HEK293 (cell line): Measurements from ENCODE around the gene KLHL20.

Experiments
- HOXC10 ChIP-seq: sonication (generic); formaldehyde crosslinking; IDR thresholded peaks from 2 replicates; pipeline ENCODE4 v1.8.1; 2023; ENCODE audit warnings: mild to moderate bottlenecking, missing genetic modification reagents
- KLF7 ChIP-seq: fragments of 450-650 bp; formaldehyde crosslinking; IDR thresholded peaks from 2 replicates; pipeline ENCODE4 v1.5.1; 2016; ENCODE audit warnings: missing biosample characterization, missing genetic modification characterization, borderline replicate concordance
- KLF8 ChIP-seq: fragments of 450-650 bp; formaldehyde crosslinking; IDR thresholded peaks from 2 replicates; pipeline ENCODE4 v1.5.1; 2016; ENCODE audit warnings: missing biosample characterization, missing genetic modification characterization
- OVOL3 ChIP-seq: fragments of 450-650 bp; formaldehyde crosslinking; IDR thresholded peaks from 2 replicates; pipeline ENCODE4 v1.5.1; 2016; ENCODE audit warnings: missing biosample characterization, missing genetic modification characterization
- REST ChIP-seq: fragments of 450-650 bp; formaldehyde crosslinking; IDR thresholded peaks from 2 replicates; pipeline ENCODE4 v1.5.1; 2016; ENCODE audit warnings: missing biosample characterization, missing genetic modification characterization
- SP7 ChIP-seq: fragments of 450-650 bp; formaldehyde crosslinking; IDR thresholded peaks from 2 replicates; pipeline ENCODE4 v1.5.1; 2016; ENCODE audit warnings: missing biosample characterization, missing genetic modification characterization
- ZBTB44 ChIP-seq: fragments of 450-650 bp; IDR thresholded peaks from 2 replicates; pipeline ENCODE4 v1.5.1; 2018; ENCODE audit warnings: missing biosample characterization, mild to moderate bottlenecking, missing genetic modification characterization
- ZFP41 ChIP-seq: fragments of 450-650 bp; formaldehyde crosslinking; IDR thresholded peaks from 2 replicates; pipeline ENCODE4 v1.5.1; 2016; ENCODE audit warnings: missing biosample characterization, missing genetic modification characterization, borderline replicate concordance
- ZNF138 ChIP-seq: fragments of 450-650 bp; formaldehyde crosslinking; IDR thresholded peaks from 2 replicates; pipeline ENCODE4 v1.5.1; 2016; ENCODE audit warnings: missing biosample characterization, missing genetic modification characterization, borderline replicate concordance
- ZNF146 ChIP-seq: fragments of 450-650 bp; formaldehyde crosslinking; IDR thresholded peaks from 2 replicates; pipeline ENCODE4 v1.5.1; 2016; ENCODE audit warnings: missing biosample characterization, missing genetic modification characterization
- ZNF155 ChIP-seq: fragments of 450-650 bp; formaldehyde crosslinking; IDR thresholded peaks from 2 replicates; pipeline ENCODE4 v1.5.1; 2016; ENCODE audit warnings: missing biosample characterization, missing genetic modification characterization
- ZNF202 ChIP-seq: fragments of 450-650 bp; formaldehyde crosslinking; IDR thresholded peaks from 2 replicates; pipeline ENCODE4 v1.5.1; 2016; ENCODE audit warnings: missing biosample characterization, missing genetic modification characterization, borderline replicate concordance
- ZNF26 ChIP-seq: fragments of 450-650 bp; formaldehyde crosslinking; IDR thresholded peaks from 2 replicates; pipeline ENCODE4 v1.5.1; 2016; ENCODE audit warnings: missing biosample characterization, missing genetic modification characterization
- ZNF350 ChIP-seq: fragments of 450-650 bp; formaldehyde crosslinking; IDR thresholded peaks from 2 replicates; pipeline ENCODE4 v1.5.0; 2017; ENCODE audit warnings: missing biosample characterization, mild to moderate bottlenecking, missing genetic modification characterization
- ZNF404 ChIP-seq: fragments of 450-650 bp; formaldehyde crosslinking; IDR thresholded peaks from 2 replicates; pipeline ENCODE4 v1.5.1; 2017; ENCODE audit warnings: missing biosample characterization, missing genetic modification characterization
- ZNF488 ChIP-seq: fragments of 450-650 bp; formaldehyde crosslinking; IDR thresholded peaks from 2 replicates; pipeline ENCODE4 v1.5.1; 2016; ENCODE audit warnings: missing biosample characterization, missing genetic modification characterization
- ZNF518A ChIP-seq: fragments of 450-650 bp; formaldehyde crosslinking; conservative IDR thresholded peaks from 2 replicates; pipeline ENCODE4 v1.5.1; 2016; ENCODE audit warnings: low read depth, missing biosample characterization, missing genetic modification characterization
- ZNF521 ChIP-seq: fragments of 450-650 bp; formaldehyde crosslinking; IDR thresholded peaks from 2 replicates; pipeline ENCODE4 v1.5.1; 2017; ENCODE audit warnings: missing biosample characterization, mild to moderate bottlenecking, missing genetic modification characterization
- ZNF660 ChIP-seq: fragments of 450-650 bp; IDR thresholded peaks from 2 replicates; pipeline ENCODE4 v1.5.1; 2018; ENCODE audit warnings: missing biosample characterization, mild to moderate bottlenecking, missing genetic modification characterization
- ZNF792 ChIP-seq: fragments of 450-650 bp; formaldehyde crosslinking; IDR thresholded peaks from 2 replicates; pipeline ENCODE4 v1.5.1; 2016; ENCODE audit warnings: missing biosample characterization, missing genetic modification characterization
- ZSCAN23 ChIP-seq: fragments of 450-650 bp; formaldehyde crosslinking; IDR thresholded peaks from 2 replicates; pipeline ENCODE4 v1.5.1; 2016; ENCODE audit warnings: missing biosample characterization, missing genetic modification characterization
- TF ChIP-seq, protein P1 (sequence below): fragments of 450-650 bp; formaldehyde crosslinking; IDR thresholded peaks from 2 replicates; pipeline ENCODE4 v1.5.1; 2016; ENCODE audit warnings: missing biosample characterization, missing genetic modification characterization
- TF ChIP-seq, protein P2 (sequence below): fragments of 450-650 bp; formaldehyde crosslinking; IDR thresholded peaks from 2 replicates; pipeline ENCODE4 v1.5.1; 2016; ENCODE audit warnings: missing biosample characterization, missing genetic modification characterization

The KLHL20 gene

GRCh38 chr1:173714759-173715537 lies at the start of gene KLHL20 (continued):
- TF ChIP-seq REST (tag by site-specific recombination), result peak; percentile 95
- no peak for TF ChIP-seq ZFP41 (tag by site-specific recombination)
- peak; percentile 90 for TF ChIP-seq KLF8 (tag by site-specific recombination)
- peak; percentile 80; the same call in 1 of the 2 replicates for TF ChIP-seq KLF7 (tag by site-specific recombination)
- no peak for TF ChIP-seq ZNF404 (tag by site-specific recombination)
- TF ChIP-seq HOXC10 (CRISPR knock-in tag), result no peak
- peak; percentile 84 for TF ChIP-seq SP7
- peak; percentile 100 for TF ChIP-seq ZNF518A (tag by site-specific recombination)
- TF ChIP-seq ZNF792 (tag by site-specific recombination), result 0 out of 2 replicates have a peak, but pooled peaks have one; percentile 9
- no peak for TF ChIP-seq ZNF155
- TF ChIP-seq ZNF350, result no peak
- no peak for TF ChIP-seq ZNF138
- TF ChIP-seq ZNF660, result peak; percentile 99
- TF ChIP-seq ZNF521 (tag by site-specific recombination), result no peak
- TF ChIP-seq ZNF202, result no peak
- peak; percentile 68; the same call in 1 of the 2 replicates for TF ChIP-seq OVOL3 (tag by site-specific recombination)
- TF ChIP-seq, protein P1, sequence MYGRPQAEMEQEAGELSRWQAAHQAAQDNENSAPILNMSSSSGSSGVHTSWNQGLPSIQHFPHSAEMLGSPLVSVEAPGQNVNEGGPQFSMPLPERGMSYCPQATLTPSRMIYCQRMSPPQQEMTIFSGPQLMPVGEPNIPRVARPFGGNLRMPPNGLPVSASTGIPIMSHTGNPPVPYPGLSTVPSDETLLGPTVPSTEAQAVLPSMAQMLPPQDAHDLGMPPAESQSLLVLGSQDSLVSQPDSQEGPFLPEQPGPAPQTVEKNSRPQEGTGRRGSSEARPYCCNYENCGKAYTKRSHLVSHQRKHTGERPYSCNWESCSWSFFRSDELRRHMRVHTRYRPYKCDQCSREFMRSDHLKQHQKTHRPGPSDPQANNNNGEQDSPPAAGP (tag by site-specific recombination), result peak; percentile 74; the same call in 1 of the 2 replicates
- no peak for TF ChIP-seq ZNF488 (tag by site-specific recombination)
- TF ChIP-seq, protein P2, sequence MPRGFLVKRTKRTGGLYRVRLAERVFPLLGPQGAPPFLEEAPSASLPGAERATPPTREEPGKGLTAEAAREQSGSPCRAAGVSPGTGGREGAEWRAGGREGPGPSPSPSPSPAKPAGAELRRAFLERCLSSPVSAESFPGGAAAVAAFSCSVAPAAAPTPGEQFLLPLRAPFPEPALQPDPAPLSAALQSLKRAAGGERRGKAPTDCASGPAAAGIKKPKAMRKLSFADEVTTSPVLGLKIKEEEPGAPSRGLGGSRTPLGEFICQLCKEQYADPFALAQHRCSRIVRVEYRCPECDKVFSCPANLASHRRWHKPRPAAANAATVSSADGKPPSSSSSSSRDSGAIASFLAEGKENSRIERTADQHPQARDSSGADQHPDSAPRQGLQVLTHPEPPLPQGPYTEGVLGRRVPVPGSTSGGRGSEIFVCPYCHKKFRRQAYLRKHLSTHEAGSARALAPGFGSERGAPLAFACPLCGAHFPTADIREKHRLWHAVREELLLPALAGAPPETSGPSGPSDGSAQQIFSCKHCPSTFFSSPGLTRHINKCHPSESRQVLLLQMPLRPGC (tag by site-specific recombination), result no peak; the same call in 1 of the 2 replicates
- TF ChIP-seq ZNF146 (tag by site-specific recombination), result no peak
- TF ChIP-seq ZNF26 (tag by site-specific recombination), result no peak
- no peak for TF ChIP-seq ZBTB44 (tag by site-specific recombination)
- no peak for TF ChIP-seq ZSCAN23 (tag by site-specific recombination)
